ENCODE results near the gene CADPS. TPM values are rescaled to one million over a fixed set of nuclear protein-coding genes. Genes with fewer than 3 reads are reported as not detected.

The CADPS gene
- total and polyA plus RNA-seq, 4 donors: 0.13 to 3.6 (median 0.49) TPM

- no peak for ATAC-seq (ENCODE audit: insufficient read depth, low FRiP score)
- no peak for TF ChIP-seq CTCF (IDR thresholded peaks at IDR 0.05; ENCODE audit: control extremely low read depth, extremely low read depth)
- H3K27ac ChIP-seq (ENCODE audit: low read depth in 1 of 2, low read length in 1 of 2): no peak overlapping the region
- no peaks in the 10 kb centered on the region for H3K36me3 ChIP-seq (ENCODE audit: control insufficient read depth in 4 of 4, insufficient read depth in 4 of 4, low read length in 4 of 4)
- H3K27me3 ChIP-seq (ENCODE audit: control insufficient read depth in 3 of 3, insufficient read depth in 3 of 3, low read length in 2 of 3): peaks cover 22 to 80% (median 75%) of the 10 kb centered on the region in 3 donors
- WGBS, 2 donors: 17 to 21% methylated on average over 16 of the region's 16 CpGs
- H3K4me3 ChIP-seq: no peak overlapping the region
- peaks cover 0 to 8% (median 4%) of the 10 kb centered on the region in 5 donors for H3K4me1 ChIP-seq (ENCODE audit: control insufficient read depth in 5 of 5, insufficient read depth in 5 of 5, low read length in 5 of 5)
- H3K9ac ChIP-seq (ENCODE audit: insufficient read depth in 1 of 2, low read length in 2 of 2): no peak overlapping the region
- no peak for DNase-seq
- peaks cover 0 to 6% (median 0%) of the 10 kb centered on the region in 4 donors for H3K9me3 ChIP-seq (ENCODE audit: control insufficient read depth in 4 of 4, insufficient read depth in 3 of 4, low read length in 3 of 4)
Observed at GRCh38 chr3:62365391-62366125, 509.7 kb downstream of the CADPS start.

GRCh38 chr3:62364191-62364590 lies 511.0 kb downstream of the CADPS start:
- H3K27ac ChIP-seq (ENCODE audit: low read depth in 1 of 2, low read length in 1 of 2): no peak overlapping the region
- H3K4me1 ChIP-seq (ENCODE audit: control insufficient read depth in 5 of 5, insufficient read depth in 5 of 5, low read length in 5 of 5): peaks cover 0 to 3% (median 0%) of the 10 kb centered on the region in 5 donors
- H3K9me3 ChIP-seq (ENCODE audit: control insufficient read depth in 4 of 4, insufficient read depth in 3 of 4, low read length in 3 of 4): peaks cover 0 to 6% (median 0%) of the 10 kb centered on the region in 4 donors
- no peak overlapping the region for H3K9ac ChIP-seq (ENCODE audit: insufficient read depth in 1 of 2, low read length in 2 of 2)
- no peak for TF ChIP-seq CTCF (IDR thresholded peaks at IDR 0.05; ENCODE audit: control extremely low read depth, extremely low read depth)
- no peaks in the 10 kb centered on the region for H3K36me3 ChIP-seq (ENCODE audit: control insufficient read depth in 4 of 4, insufficient read depth in 4 of 4, low read length in 4 of 4)
- peaks cover 11 to 79% (median 61%) of the 10 kb centered on the region in 3 donors for H3K27me3 ChIP-seq (ENCODE audit: control insufficient read depth in 3 of 3, insufficient read depth in 3 of 3, low read length in 2 of 3)
- DNase-seq (no peak), ATAC-seq (ENCODE audit: insufficient read depth, low FRiP score) (no peak)
- no peak overlapping the region for H3K4me3 ChIP-seq

- H3K4me3 ChIP-seq: no peak overlapping the region
- no peak overlapping the region for H3K27ac ChIP-seq (ENCODE audit: low read depth in 1 of 2, low read length in 1 of 2)
- DNase-seq (no peak), ATAC-seq (ENCODE audit: insufficient read depth, low FRiP score) (no peak)
- TF ChIP-seq CTCF (IDR thresholded peaks at IDR 0.05; ENCODE audit: control extremely low read depth, extremely low read depth): no peak
- no peaks in the 10 kb centered on the region for H3K36me3 ChIP-seq (ENCODE audit: control insufficient read depth in 4 of 4, insufficient read depth in 4 of 4, low read length in 4 of 4)
- peaks cover 0 to 3% (median 0%) of the 10 kb centered on the region in 4 donors for H3K9me3 ChIP-seq (ENCODE audit: control insufficient read depth in 4 of 4, insufficient read depth in 3 of 4, low read length in 3 of 4)
- H3K27me3 ChIP-seq (ENCODE audit: control insufficient read depth in 3 of 3, insufficient read depth in 3 of 3, low read length in 2 of 3): peaks cover 4 to 75% (median 54%) of the 10 kb centered on the region in 3 donors
- WGBS, 2 donors: 81 to 91% methylated on average over 6 of the region's 6 CpGs
- no peak overlapping the region for H3K9ac ChIP-seq (ENCODE audit: insufficient read depth in 1 of 2, low read length in 2 of 2)
- H3K4me1 ChIP-seq (ENCODE audit: control insufficient read depth in 5 of 5, insufficient read depth in 5 of 5, low read length in 5 of 5): no peaks in the 10 kb centered on the region
Observed at GRCh38 chr3:62363275-62363674, 511.9 kb downstream of the CADPS start.

Data from lung (tissue), 12 donors.